GM10248 (cell line): Measurements from ENCODE around the gene NNMT.

ENCODE experiments used
- CTCF ChIA-PET: fragments of 300-600 bp; sonication (Branson Sonifier 250); formaldehyde crosslinking; extraction: SDS; loops from one replicate; lab custom pipeline; 2021; ENCODE audit warnings: antibody characterized with exemption; lab: Yijun Ruan, JAX
- POLR2A ChIA-PET: fragments of 350-650 bp; sonication (Branson Sonifier 250); formaldehyde crosslinking; extraction: SDS; loops from one replicate; lab custom pipeline; 2020; ENCODE audit warnings: antibody characterized with exemption; lab: Yijun Ruan, JAX
- DNase-seq: peaks from one replicate; pipeline ENCODE4 v3.0.0; 2012; ENCODE audit errors: extremely low spot score
- TF ChIP-seq, protein P1 (sequence below): IDR thresholded peaks from 2 replicates; pipeline ENCODE4 v1.5.1; 2012; ENCODE audit warnings: mild to moderate bottlenecking, low read depth; ENCODE audit errors: extremely low read depth, missing control alignments, control extremely low read depth

The NNMT gene

DNA sequence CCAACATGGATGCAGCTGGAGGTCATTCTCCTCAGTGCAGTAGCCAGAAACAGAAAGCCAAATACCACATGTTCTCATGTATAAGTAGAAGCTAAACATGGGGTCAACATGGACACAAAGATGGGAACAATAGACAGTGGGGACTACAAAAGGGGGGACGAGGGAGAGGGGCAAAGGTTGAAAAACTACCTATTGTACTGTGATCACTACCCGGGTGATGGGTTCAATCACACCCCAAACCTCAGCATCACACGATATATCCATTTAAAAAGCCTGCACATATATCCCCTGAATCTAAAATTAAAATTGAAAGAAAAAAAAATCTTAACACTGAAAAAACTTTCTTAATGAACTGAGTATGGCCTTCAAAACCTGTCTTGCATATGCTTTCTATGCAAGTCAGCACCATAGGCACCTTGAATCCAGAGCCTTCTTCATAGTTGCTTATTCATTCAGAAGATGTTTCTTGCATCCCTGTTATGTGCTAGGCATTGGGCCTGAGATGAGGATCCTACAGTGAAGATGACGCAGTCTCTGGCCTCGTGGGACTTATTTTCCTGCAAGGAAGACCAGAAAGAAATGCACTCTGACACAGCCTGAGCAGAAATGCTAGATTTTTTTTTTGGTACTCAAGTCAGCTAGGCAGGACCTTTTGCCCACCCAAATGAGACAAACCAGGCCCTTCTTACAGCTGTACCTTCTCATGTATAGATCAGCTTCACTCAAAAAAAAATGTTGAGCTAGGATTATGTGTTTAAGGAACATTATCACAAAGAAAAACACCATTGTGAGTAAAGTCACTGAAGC lies 21.0 kb downstream of the NNMT start:
- ChIA-PET POLR2A (no interaction called here), CTCF (interaction anchor here (1.3 kb wide), 1 partner anchor 10 kb away, joined by 4 read pairs; no protein-coding TSS in a partner anchor)
- TF ChIP-seq, protein P1, sequence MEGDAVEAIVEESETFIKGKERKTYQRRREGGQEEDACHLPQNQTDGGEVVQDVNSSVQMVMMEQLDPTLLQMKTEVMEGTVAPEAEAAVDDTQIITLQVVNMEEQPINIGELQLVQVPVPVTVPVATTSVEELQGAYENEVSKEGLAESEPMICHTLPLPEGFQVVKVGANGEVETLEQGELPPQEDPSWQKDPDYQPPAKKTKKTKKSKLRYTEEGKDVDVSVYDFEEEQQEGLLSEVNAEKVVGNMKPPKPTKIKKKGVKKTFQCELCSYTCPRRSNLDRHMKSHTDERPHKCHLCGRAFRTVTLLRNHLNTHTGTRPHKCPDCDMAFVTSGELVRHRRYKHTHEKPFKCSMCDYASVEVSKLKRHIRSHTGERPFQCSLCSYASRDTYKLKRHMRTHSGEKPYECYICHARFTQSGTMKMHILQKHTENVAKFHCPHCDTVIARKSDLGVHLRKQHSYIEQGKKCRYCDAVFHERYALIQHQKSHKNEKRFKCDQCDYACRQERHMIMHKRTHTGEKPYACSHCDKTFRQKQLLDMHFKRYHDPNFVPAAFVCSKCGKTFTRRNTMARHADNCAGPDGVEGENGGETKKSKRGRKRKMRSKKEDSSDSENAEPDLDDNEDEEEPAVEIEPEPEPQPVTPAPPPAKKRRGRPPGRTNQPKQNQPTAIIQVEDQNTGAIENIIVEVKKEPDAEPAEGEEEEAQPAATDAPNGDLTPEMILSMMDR: no peak
- no peak for DNase-seq

DNA sequence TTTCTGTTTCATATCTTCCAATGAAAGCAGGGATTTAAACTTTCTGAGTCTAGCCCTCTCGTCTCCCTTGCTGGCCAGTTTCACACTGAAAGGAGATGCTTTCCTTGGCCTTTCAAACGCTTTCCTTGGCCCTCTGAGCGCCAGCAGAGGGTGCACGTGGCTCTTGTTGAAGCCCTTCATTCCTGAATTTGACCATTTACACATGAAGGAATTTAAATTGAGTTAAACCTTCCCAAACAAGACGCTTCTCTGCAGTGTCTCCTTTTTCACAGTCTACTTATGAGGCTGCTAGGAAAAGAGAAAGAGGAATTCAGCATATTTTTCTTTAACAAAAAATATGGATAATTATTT lies 21.6 kb downstream of the NNMT start:
- CTCF ChIA-PET: no interaction called here
- DNase-seq: no peak
- POLR2A ChIA-PET: no interaction called here
- TF ChIP-seq, protein P1: peak; percentile 22

DNA sequence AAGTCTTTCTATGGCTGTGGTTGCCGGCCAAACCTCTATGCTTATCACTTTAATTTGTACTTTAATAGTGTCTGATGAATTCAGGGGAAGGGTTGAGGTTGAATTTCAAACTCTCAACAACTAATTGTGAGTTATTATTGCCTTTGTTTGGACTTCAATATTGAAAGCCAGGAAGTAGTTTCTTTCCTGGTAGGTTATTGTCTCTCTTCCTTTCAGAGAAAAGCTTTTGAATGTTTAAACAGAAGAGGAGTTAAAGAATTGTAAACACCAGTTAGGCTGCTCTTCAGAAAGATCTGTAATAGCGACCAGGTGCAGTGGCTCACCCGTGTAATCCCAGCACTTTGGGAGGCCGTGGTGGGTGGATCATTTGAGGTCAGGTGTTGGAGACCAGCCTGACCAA lies 22.2 kb downstream of the NNMT start:
- DNase-seq: no peak

DNA sequence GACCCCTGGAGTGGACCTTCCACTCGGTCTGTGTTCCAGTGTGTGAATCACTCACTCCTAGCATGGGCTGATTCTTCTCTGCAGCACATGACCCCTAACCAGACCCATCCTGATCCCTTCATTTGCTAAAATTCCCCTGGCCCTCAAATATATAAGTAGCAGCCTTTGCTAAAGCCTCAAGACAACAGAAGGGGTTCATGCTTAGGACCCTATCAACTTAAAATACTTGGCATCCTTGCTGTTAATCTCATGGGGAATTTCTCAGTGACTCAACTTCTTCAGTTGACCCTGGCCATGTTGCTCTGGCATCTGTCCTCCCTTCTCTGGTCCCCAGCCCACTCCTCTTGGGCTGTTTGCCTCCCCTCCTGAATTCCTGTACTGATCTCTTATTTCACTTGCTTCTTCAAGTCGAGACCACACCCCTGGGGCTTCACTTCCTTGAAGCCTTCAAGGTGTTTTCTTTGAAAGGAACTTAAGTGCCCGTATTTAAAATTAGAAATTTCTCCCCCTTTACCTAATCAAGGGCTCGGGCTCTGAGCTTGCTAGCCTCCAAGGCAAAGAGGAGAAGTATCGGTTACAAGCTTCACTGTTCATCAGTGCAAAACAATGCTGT lies 23.6 kb downstream of the NNMT start:
- TF ChIP-seq, protein P1: no peak
- no peak for DNase-seq
- POLR2A ChIA-PET: no interaction called here
- CTCF ChIA-PET: no interaction called here

More for the DNA sequence above, 22.2 kb downstream of the NNMT start:
- CTCF ChIA-PET: no interaction called here
- TF ChIP-seq, protein P1: no peak
- POLR2A ChIA-PET: no interaction called here

DNA sequence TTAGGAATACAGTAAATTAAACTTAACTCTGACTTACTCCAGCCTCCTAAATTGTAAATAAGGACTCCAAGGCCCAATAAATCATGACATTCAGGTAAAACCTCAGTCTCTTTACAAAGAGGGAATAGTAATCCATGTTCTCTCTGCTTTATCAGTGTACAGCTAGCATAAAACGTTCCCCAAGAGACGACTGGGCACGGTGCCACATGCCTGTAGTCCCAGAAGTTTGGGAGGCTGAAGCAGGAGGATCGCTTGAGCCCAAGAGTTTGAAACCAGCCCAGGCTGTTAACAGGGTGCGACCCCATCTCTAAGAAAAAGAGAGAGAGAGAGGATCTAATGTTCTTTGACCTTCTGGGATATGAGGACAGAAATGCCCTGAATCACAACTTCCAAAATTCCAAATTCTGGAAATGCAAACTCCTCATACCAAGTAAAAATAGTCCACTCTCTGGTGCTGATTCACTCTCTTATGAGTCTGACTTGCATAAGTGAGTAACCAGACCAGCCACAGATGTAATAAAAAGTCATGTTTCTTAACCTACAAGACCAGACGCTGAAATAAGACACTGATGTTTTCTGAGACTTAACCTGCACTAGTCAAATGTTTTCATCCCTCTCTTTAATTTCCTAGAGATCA lies 25.5 kb downstream of the NNMT start:
- TF ChIP-seq, protein P1: no peak
- POLR2A ChIA-PET: no interaction called here
- CTCF ChIA-PET: no interaction called here
- no peak for DNase-seq

DNA sequence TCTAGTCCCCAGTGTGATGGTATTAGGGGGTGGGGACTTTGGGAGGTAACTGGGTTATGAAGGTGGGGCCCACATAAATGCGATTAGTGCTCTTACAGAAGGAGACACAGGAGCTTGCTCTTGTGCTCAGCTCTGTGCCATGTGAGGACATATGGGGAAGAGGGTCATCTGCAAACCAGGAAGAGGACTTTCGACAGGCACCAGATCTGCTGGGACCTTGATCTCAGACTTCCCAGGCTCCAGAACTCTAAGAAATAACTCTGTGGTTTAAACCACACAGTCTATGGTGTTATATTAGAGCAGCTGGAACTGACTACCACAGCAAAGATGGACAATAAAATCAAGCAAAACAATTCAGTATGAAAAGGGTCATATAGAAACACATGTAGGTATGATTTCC lies 26.7 kb downstream of the NNMT start:
- TF ChIP-seq, protein P1: no peak
- CTCF ChIA-PET: no interaction called here
- POLR2A ChIA-PET: no interaction called here
- DNase-seq: no peak
